GM18868 (cell line): ENCODE data around the gene HPSE2.

Source experiments
- ATAC-seq: cut with Tn5 transposase; IDR thresholded peaks from one replicate; pipeline ENCODE4 v1.9.1; 2021; ENCODE audit warnings: mild to moderate bottlenecking, moderate library complexity; ENCODE audit not compliant: unreplicated experiment

Gene HPSE2

DNA sequence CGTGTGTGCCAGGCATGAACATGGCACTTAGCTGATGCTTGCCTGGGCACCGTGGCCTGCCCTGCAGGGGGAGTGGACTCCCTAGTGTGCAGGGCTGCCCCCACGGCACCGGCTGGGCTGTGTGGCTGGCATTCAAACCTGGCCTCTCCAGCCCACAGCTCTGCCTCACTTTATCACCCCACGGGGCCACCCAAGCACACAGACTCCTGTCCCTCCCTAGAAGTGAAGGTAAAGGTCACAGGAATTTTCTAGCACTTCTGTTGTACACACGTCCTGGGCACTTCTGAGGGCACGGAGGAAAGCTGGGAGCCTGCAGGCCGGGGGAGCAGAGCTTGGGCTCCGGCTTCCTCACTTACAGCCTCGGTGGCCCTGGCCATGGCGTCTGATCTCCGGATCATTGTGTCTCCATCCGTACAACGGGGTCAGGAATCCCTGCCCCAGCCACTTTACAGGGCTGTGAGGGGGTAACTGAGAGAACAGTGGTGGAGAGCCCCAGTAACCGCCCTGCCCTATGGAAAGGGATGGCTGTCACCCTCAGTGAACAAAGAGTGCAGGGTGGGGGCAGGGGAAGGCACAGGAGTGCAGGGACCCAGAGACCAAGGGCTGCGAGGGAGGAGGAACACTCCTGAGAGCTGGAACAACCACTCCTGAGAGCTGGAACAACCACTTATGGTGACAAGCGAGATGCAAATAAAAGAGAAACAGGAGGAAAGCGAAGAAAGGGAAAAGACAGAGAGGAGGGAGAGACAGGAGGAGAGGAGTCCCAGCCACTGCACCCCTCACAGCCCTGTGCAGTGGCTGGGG lies 816.8 kb downstream of the HPSE2 start:
- ATAC-seq = no peak

DNA sequence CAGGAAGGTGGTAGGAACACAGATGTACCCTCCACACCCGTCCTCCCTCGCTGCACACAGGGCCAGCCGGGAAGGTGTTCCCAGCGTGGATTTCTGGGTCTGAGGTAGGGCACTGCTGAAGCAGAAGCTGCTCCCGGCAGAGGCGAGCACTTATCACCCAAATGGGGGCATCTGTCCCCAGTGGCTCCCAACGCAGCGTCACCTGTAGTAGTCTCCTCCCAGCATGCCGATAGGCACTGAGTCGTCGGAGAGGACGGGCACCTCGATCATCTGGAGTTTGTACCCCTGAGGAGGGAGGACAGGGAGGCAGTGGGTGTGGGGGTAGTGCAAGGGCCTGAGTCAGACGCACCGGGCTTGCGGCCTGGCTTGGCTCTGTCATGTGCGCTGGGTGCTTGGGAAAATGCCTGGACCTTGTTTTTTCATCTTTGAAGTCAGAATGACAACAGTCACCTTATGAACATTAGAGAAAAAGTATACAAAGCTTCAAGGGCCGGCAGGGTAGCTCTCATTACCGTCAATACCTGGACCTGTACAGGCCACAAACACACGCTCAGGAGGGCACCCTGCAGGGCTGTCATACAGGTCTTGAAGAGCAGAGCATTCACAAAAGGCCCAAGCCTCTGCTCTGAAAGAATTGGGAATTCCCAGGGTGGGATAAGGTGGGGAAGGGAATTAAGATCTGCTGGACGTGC lies 817.5 kb downstream of the HPSE2 start:
- no peak for ATAC-seq

DNA sequence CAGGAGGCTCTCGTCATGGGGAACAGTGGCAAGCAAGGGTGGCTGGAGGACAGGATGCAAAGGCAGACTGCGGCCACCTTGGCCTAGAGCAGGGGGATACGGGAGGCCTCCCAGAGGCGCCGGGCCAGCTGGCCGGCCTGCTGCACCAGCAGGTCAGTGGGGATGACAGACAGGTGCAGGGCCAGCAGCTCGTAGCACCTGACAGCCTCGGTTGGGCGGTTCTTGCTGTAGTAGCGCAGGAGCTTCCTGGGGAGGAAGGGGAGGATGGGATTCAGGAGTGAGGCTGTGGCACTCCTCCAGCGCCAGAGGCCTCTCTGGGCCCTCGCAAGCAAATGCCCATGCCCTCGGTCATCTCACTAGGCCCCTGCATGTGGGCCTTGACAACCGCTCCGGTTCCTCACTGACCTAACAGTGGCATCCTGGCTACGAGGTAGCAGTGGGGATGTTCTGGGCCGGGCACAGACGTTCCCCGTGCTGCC lies 818.1 kb downstream of the HPSE2 start:
- ATAC-seq = no peak

GRCh38 chr10:98416606-98417388 lies 818.9 kb downstream of the HPSE2 start:
- no peak for ATAC-seq

DNA sequence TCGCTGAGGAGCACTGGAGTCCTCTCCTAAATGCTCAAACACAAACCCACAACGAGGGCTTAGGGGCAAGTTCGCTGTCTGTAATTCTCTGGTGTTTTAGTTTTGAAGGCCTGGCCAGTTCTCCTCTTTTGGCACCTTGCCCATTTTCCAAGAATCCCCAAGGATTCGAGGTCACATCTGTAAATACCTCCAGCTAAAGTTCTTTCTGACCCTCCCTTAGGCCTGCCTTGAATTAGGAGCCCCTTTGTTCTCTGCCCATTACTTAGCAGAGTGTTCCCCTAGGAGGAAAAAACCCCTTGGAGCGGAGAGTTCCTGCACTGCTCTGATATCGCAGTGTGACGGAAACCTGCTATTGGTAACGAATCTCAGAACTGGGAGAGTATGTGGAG lies 819.9 kb downstream of the HPSE2 start:
- ATAC-seq = no peak

- ATAC-seq = peak; percentile 74
Observed at GRCh38 chr10:98414932-98415730, 820.5 kb downstream of the HPSE2 start, which contains the start of gene PYROXD2. Gene PYROXD2, minus strand, starts transcription at chr10:98415182. Its CDS starts 47 bp downstream, at chr10:98415135.

- peak; percentile 13 for ATAC-seq
Observed at GRCh38 chr10:98414578-98414931, 821.1 kb downstream of the HPSE2 start.

GRCh38 chr10:98411768-98412167 lies 823.9 kb downstream of the HPSE2 start:
- no peak for ATAC-seq

DNA sequence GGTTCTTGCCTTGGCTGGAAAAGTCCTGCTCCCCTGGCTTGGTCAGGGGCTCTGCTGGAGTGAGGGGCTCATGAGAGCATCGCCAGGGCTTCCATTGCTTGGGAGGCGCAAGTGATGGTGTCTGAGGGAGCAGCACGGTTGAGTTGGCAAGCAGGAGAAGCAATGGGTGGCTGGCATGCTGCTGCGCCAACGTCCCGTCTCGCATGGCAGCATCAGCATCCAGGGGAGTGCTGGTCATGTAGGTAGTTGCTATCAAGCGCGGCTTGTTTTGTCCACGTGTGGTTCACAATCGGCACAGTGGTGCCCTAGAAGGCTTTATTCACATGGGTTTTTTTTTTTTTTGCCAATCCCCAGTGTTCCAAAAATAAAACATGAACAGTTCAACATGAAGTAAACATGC lies 824.5 kb downstream of the HPSE2 start:
- no peak for ATAC-seq

DNA sequence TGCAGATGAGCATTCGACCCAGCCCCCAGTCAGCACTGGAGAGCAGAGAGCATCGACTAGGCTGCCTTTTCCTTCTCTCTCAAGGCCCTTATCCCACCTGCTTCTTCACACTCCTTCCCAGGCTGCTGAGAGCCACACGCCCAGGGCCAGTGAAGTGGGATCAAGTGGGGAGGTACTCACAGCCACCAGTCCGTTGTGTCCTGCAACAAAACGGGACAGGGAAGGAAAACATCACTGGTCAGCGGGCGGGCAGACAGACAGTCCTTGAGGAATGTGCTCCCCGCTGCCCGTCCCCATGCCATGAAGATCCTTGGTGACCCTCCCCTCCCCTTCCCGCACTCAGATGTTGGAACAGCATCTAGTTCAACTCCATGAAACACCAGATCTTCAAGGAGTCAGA lies 824.9 kb downstream of the HPSE2 start:
- ATAC-seq = no peak

DNA sequence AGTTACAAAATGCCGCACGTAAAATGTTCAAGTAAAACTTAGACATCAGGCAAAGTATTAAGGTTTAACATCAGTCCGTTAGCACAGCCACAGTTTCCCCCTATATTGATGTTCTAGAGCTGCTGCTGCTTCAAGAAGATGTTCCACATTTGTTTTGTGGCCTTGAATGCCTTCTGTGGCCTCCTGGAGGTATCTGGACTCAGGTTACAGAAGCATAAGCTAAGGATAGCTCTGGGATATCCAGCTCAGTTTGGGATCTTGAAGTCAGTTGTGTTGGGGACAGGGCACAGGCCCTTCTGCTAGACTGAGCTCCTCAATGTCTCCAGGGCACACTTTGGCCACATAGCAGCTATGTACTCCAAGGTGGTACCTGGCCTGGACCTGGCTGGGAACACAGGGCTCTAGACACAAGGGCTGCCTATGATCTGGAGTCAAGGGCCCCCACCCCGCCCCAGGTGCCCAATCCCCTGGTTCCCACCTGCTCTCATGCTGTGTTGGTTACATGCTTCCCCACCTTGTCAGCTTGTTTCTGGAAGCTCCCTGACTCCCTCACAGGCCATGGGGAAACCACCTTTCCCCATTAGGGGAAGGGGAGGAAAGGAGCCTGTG lies 825.4 kb downstream of the HPSE2 start:
- no peak for ATAC-seq

GRCh38 chr10:98408799-98409198 lies 826.9 kb downstream of the HPSE2 start:
- ATAC-seq = no peak

- no peak for ATAC-seq
Observed at GRCh38 chr10:98407744-98408241, 827.9 kb downstream of the HPSE2 start.
